Endometrial microvascular endothelial cells (primary cell): Measurements from ENCODE around the gene EPG5. TPM values are rescaled to one million over a fixed set of nuclear protein-coding genes. Genes with fewer than 3 reads are reported as not detected.
"Not testable (repeated sequence)": the region's sequence is repeated elsewhere in the genome, so short reads cannot be mapped to it uniquely, and the experiment has no call there.

ENCODE experiments used
- in situ Hi-C: cut with HindIII; loops from 2 replicates; pipeline ENCODE4 v1.10.0; 2017; ENCODE audit warnings: low sequenced_read_pairs, low pct_unique_long_range_greater_than_20kb; ENCODE audit errors: inconsistent ontology term
- total RNA-seq: library from RNA; depleted of rRNA; stranded (reverse); fragments of >200 nt; gene quantifications from one replicate; pipeline ENCODE4 v1.2.3, GENCODE V29; 2015; ENCODE audit errors: inconsistent ontology term

The EPG5 gene, protein sequence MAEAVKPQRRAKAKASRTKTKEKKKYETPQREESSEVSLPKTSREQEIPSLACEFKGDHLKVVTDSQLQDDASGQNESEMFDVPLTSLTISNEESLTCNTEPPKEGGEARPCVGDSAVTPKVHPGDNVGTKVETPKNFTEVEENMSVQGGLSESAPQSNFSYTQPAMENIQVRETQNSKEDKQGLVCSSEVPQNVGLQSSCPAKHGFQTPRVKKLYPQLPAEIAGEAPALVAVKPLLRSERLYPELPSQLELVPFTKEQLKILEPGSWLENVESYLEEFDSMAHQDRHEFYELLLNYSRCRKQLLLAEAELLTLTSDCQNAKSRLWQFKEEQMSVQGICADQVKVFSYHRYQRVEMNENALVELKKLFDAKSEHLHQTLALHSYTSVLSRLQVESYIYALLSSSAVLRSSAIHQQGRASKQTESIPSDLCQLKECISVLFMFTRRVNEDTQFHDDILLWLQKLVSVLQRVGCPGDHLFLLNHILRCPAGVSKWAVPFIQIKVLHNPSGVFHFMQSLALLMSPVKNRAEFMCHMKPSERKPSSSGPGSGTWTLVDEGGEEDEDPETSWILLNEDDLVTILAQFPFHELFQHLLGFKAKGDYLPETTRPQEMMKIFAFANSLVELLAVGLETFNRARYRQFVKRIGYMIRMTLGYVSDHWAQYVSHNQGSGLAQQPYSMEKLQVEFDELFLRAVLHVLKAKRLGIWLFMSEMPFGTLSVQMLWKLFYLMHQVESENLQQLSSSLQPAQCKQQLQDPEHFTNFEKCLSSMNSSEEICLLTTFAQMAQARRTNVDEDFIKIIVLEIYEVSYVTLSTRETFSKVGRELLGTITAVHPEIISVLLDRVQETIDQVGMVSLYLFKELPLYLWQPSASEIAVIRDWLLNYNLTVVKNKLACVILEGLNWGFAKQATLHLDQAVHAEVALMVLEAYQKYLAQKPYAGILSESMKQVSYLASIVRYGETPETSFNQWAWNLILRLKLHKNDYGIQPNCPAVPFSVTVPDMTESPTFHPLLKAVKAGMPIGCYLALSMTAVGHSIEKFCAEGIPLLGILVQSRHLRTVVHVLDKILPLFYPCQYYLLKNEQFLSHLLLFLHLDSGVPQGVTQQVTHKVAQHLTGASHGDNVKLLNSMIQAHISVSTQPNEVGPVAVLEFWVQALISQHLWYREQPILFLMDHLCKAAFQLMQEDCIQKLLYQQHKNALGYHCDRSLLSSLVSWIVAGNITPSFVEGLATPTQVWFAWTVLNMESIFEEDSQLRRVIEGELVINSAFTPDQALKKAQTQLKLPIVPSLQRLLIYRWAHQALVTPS (N-terminal part only)
- total RNA-seq = 21.0 TPM

DNA sequence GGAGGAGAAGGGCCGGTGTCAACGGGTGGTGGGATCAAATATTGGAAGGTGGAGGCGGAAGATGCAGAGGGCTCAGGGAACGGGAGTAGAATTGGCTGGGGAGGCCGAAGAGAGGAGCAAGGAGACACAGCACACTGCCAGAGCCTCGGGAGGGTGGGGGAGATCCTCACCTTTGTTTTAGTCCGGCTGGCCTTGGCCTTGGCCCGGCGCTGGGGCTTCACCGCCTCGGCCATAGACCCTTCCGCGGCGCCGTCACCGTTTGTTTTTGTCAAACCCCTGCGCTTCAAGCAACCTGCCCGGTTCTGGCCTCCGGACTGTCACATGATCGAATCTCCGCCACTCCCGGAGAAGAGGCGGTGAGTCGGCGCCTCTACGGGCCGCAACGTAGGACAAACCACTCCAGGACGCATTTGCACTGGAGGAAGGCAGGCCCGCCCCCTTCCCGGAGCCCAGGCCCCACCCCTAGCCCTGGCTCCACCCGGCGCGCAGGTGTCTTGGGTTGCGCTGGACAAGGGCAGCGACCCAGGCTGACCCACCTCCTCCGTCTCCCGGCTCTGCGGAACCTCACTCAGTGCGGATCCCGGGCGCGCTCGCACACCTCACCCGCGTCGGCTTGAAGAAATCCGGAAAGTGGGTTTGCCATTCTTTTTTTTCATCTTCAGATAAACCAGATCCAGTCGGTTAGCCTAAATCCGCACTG, at the start of gene EPG5:
EPG5 (minus strand) TSS at position 323 of the 700 bp plus-strand sequence; CDS start at position 233, 90 bp downstream.
- in situ Hi-C loops = no loop called here

DNA sequence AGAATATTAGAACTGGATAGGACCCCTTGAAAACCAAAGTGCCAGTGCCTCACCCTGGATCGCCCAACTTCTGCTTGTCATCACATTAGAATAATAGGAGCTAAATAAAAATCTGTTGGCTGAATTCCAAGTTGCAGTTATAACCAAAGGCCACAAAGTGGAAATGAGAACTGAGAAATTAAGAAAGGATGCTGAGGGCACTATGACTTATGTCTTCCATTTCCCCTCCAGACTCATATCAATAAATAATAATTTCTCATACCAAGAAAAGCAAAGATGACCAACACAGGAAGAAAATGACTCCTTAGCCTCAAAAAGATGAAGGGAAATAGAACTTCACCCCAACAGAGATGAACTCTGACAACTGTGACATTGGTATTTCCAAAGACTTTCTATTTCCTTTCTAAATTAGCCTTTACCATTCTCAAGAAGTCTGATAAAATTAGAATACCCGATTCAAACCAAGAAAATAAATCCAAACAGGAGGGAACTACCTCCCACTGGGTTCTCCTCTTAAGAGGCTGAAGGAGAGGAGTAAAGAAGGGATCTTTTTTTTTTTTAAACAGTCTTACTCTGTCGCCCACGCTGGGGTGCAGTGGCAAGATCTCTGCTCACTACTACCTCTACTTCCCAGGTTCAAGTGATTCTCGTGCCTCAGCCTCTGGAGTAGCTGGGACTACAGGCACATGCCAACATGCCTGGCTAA, 46.5 kb upstream of the EPG5 start:
- in situ Hi-C loops = no loop called here

DNA sequence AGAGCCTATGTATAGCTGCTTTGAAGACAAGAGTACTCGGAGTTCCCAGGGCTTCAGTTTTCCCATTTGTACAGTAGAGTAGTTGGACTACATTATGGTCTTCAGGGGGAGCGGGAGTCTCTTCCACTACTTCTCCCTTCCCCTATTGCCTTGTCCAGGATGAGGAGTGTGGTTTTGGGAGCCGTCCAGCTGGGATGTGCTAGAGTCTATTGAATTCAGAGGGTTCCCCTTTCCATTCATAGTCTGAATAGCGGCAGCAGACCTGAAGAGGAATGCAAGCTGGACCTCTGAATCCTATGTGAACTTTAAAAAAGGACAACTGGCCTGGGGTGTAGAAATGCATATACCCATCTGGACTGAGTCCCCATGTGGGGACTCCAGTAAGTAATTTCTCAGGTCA, 43.5 kb upstream of the EPG5 start:
- in situ Hi-C loops = no loop called here

DNA sequence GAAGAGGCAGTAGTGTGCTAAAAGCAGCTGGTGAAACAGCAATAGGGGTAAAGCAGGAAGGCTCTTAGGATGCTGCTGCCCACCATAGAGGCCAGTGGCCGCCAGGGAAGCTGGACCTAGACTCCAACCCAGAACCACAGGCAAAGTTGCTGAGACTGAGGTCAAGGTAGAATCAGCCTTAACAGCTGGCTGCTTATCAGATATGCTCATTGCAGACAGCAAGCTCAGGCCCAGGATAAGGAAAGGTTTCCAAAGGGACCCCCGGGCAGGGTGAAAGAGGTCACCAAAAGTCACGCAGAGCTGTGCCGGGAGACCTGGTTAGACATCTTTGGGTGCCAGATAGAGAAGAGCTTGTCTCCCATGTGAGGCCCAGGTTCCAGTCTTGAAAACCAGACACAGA, 42.9 kb upstream of the EPG5 start:
- in situ Hi-C loops = no loop called here

DNA sequence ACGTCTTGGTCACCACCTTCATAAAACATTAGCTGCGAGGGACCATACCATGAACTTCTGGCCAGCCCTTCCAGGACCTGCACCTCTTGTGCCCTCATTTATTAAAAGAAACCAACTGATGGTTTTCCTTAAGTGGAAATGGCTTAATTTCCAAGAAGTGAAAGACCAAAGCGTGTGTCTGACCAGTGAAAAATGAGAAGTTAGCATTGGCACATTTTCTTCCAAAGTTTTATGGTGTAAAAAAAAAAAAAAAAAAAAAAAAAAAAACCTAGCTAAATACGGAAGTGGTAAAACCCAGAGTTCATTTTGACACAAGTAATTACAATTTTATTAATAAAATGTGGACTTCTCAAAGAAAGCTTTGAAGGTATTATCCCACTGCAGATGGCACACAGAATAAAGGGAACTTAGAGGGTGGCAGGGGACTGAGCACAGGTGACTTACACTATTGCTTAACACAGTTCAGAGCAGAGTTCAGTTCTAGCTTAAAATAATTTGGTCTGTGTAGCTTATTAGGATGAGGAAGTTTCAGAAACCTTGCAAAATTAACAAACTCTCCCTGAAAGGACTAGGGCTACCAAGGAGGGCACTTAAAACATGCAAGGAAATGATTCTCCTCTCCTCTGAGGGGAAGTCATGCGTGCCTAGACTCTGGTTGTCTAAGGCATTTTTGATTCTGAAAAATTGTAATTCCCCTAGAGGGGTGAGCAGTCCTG, 42.2 kb upstream of the EPG5 start:
- in situ Hi-C loops = no loop called here

DNA sequence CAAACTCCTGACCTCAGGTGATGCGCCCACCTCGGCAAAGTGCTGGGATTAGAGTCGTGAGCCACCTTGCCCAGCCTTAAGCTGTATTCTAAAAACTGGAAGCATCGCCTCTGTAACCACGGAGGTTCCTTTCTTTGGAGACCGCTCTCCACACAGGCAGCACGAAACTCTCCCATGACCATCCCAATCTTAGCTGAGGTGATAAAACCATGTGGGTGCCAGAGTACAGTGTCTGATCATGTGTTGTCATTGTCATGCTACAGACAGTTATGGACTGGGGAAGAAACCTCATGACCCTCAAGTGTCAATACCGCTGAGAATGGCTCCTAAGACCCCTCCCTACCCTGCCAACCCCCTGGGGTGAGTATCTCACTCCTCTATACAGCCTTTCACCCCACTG, 41.4 kb upstream of the EPG5 start:
- in situ Hi-C loops = no loop called here

DNA sequence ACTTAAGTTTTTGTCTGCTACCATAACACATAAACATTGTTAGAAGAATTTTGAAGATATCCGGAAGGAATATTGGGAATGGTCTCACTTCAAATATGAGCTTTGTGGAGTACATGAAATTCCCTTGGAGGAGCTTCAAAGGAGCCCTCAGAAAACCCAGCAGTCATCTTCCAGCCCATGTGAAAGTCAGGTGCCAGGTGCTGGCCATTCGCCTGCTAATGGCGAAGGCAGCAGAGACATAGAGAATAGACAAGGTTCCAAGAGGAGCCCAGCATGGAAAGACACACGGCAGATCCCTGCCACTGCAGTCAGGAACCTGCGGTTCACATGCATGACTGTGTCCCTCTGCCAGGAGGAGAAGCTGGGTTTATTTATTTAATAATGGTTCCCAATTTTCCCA, 40.0 kb upstream of the EPG5 start:
- in situ Hi-C loops = no loop called here

DNA sequence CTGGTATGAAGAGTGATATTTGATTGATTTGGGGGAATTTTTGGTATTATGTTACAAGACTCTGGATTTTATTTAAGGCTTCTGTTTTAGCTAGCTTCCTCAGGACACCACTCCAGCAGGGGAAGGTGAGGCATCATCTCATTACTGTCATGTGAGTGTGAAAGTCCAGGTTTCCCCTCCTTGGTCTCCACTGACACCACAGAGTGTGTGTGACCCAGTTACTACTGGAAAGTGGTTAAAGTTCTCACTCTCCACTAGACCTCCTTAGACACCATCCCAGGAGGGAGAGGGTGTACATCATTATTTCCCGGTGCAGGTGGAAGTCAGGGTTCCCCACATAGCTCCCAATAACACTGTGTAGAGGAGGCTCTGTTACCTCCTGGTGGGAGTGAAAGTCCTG, 35.8 kb upstream of the EPG5 start:
- in situ Hi-C loops = no loop called here

DNA sequence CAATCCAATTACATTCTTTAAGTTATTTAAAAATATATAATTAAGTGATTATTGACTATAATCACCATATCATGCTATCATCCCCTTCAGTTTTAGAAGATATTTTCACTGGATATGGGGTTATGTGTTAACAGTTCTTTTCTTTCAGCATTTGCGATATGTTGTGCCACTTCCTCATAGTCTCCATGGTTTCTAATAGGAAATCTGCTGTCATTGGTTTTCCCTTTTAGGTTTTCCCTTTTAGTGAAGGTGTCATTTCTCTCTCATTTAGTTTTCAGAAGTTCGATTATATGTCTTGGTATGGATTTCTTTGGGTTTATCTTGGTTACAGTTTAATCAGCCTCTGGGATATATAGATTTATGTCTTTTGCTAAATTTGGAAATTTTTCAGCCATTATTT, 34.8 kb upstream of the EPG5 start:
- in situ Hi-C loops = no loop called here

DNA sequence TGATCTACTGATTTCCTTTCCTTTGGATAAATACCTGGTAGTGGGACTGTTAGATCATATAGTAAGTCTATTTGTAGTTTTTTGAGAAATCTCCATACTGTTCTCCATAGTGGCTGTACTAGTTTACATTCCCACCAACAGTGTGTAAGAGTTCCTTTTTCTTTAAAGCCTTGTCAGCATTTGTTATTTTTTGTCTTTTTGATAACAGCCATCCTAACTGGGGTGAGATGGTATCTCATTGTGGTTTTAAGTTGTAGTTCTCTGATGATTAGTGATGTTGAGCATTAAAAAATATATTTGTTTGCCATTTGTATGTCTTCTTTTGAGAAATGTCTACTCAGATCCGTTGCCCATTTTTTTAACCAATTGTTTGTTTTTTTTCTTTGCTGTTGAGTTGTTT, 33.9 kb upstream of the EPG5 start:
- in situ Hi-C loops = no loop called here

DNA sequence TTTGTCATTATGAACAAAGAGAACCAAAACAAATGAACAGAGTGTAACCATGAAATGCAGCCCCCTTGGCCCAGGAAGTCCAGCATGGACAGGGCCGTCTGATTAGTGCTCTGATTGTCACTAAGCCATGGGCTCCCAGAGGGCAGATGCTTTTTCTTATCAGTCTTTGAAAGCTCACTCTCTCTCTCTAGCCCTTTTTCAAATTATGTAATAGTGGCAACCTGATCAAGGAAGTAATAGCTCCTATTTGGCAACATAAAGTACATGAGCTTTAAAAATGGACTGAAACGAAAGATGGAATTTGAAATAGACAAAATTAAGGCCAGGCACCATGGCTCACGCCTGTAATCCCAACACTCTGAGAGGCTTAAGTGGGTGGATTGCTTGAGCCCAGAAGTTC, 32.4 kb upstream of the EPG5 start:
- in situ Hi-C loops = no loop called here

DNA sequence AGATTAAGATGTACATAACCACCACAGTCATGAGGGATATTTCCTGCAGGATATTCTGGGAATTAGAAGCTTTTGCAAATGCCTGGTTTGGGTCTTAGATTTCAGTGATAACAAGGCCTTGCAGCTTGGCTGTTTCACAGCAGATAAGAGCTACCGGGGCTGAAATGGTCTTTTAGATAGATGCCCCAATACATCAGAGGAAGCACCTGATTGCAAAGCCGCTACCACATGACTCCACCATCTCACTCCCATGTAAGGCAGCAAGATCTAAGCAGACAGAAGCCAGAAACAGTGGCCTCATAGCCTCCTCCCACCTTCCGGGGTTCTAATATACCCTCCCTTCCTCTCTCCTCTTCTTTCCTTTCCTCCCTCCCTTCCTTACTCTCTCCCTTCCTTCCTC, 31.1 kb upstream of the EPG5 start:
- in situ Hi-C loops = no loop called here

DNA sequence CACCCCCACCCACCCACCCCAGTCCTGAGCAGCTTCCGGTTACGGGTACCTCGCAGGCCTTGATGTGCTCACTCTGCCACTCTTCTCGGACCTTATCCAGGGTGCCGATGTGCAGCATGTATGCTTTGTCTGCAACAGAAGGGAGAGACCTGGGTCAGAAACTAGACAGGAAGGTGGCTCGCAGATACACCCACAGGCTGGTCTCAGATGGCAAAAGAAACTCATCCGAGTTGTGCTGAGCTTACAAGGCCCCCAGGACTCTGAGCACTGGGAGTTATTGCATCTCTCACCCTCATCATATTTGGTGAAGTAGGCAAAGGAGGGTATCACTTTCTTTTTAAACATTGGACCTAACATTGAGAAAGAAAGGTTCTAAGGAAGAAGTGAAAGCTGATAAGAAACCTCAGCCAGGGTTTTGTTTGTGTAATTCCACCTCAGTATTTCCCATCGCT, 30.6 kb upstream of the EPG5 start:
- in situ Hi-C loops = no loop called here

DNA sequence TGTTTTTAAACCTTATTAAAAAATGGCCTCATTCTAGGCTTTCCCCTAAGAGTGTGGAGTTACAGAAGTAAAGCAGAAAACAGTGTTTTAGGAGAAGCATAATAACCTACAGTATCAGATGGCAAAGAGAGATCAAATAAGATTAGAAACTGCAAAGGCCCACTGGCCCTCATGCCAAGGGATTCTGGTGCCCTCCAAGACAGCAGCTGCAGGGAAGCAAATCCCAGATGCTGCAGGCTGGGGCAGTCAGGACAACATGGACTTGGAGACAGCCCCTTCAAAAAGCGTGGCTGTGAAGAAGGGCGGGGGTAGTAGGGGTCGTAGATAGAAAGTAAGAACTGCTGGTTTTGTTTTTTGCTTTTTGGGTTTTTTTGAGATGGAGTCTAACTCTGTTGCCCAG, 28.3 kb upstream of the EPG5 start:
- in situ Hi-C loops = no loop called here

DNA sequence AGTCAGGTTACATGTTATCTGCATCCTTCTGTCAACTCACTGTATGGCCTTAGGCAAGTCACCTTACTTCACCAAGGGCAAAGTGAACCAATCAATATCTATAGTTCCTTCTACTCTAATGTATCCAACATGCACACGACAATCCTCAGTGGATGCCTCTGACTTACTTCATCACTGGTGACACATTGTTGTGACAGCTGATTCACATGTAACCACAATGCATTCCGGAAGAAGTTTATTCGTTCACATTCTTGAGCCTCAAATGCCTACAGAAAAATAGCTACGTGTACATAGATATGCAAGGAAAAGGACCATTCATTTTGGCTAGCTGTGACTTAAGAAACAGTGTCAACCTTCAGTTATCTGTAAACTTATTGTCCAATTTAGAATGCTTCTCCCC, 26.3 kb upstream of the EPG5 start:
- in situ Hi-C loops = no loop called here

DNA sequence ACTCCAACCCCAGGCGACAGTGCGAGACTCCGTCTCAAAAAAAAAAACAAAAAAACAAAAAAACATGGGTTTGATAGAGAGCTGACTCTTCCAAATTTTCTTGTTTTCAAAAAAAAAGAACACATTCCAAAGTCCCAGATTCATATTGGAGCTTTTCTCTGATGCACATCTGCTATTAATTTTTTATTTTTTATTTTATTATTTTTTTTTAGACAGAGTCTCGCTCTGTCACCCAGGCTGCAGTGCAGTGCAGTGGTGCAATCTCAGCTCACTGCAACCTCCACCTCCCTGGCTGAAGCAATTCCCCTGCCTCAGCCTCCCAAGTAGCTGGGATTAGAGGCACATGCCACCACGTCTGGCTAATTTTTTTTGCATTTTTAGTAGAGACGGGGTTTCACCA, 25.4 kb upstream of the EPG5 start:
- in situ Hi-C loops = not testable (repeated sequence)

DNA sequence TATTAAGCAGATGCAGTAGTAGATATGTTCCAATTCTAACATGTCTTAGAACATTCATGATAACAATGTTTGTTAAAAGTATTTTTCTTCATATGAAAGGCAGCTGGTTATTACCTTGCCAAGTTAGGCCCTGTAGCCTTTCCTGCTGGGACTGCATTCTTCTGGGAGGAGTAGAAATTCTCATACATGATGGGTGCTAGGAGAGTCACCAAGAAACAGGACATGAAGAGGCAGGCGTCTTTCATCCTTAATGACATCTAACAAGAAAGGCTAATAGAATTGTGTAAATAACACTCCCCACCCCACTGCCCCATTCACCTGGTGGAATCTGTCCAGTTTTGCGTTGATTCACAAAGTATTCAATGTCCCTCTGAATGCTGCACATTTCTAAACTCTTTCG, 24.7 kb upstream of the EPG5 start:
- in situ Hi-C loops = no loop called here
